Activated naive CD4-positive, alpha-beta T cell treated with anti-CD3 and anti-CD28 coated beads, Interleukin-2, amount 50 U/mL, for 24 hours (primary cell): ENCODE results near the gene IL17RB.

Experiments
- H3K27ac Mint-ChIP-seq: one replicate; pipeline ENCODE4 v1.8.0; 2021; ENCODE audit warnings: mild to moderate bottlenecking, mixed read lengths
- H3K27me3 Mint-ChIP-seq: one replicate; pipeline ENCODE4 v1.8.0; 2021; ENCODE audit warnings: mixed read lengths
- H3K36me3 Mint-ChIP-seq: one replicate; pipeline ENCODE4 v1.8.0; 2021; ENCODE audit warnings: mixed read lengths
- H3K4me1 Mint-ChIP-seq: one replicate; pipeline ENCODE4 v1.8.0; 2021; ENCODE audit warnings: mixed read lengths
- H3K4me3 Mint-ChIP-seq: one replicate; pipeline ENCODE4 v1.8.0; 2021; ENCODE audit warnings: mild to moderate bottlenecking, mixed read lengths
- H3K9me3 Mint-ChIP-seq: one replicate; pipeline ENCODE4 v1.8.0; 2021; ENCODE audit warnings: mixed read lengths

The IL17RB gene

DNA sequence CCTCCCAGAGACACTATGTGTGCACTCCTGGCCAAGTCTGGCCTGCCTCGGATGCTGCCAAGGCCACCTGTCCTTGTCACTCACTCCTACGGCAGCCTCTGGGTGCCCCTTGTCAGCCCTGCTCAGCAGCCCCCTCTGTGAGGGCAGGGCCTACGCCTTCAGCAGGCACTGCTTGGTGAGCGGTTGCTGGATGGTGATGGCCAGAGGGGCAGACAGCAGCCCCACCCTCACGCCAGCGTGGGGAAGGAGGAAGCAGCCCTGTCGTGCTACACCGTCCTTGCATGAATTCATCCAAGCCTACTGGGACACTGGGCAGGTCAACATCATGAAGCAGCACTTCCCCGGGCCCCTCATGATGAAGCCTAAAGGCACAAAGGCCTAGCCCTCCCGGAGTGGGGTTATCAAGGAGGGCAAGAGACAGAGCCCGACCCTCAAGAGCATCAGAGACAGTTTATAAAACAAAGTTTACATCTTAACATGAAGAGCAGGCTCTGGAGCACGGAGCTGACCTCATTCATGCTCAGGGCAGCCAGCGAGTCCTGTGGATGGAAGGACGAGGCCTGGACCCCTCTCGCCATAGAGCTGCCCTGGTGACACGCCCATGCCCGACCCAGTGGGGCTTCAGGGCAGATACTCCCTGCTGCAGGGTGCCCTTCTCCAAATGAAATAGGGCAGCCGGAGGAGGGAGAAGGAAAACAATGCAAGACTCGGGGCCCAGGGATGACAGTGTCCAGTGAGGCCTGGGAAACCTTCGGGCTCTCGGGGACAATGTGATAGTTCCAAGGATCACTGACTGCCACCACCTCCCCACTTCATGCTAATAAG is 25.4 kb upstream of the IL17RB start:
- Mint-ChIP-seq H3K4me3 (no peak overlapping the region), H3K27ac (no peak overlapping the region), H3K36me3 (no peaks in the 10 kb centered on the region), H3K9me3 (no peaks in the 10 kb centered on the region), H3K4me1 (no peaks in the 10 kb centered on the region), H3K27me3 (peaks cover 3% of the 10 kb centered on the region)

DNA sequence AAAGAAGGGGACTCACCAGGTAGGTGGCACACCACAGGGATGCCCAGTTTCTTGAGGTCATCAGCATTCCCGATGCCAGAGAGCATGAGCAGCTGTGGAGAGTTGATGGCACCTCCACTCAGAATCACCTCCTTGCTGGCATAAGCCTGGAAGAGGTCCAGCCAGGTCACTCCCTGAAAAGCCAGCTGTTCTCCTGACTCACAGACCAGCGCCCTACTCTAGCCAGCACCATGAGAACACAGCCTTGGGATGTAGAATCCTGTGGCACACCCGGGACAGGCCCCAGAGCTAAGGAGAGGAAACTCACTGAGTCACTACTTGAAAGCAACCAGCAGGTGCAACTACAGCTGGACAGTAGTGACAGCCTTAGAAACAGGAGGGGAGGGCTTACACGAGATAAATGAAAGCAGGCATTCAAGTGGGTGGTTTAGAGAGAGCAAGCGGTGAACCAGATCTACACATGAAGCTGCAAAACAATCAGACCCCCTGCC is 24.7 kb upstream of the IL17RB start:
- no peak overlapping the region for H3K27ac Mint-ChIP-seq
- no peaks in the 10 kb centered on the region for H3K4me1 Mint-ChIP-seq
- H3K36me3 Mint-ChIP-seq = no peaks in the 10 kb centered on the region
- H3K4me3 Mint-ChIP-seq = no peak overlapping the region
- H3K9me3 Mint-ChIP-seq = no peaks in the 10 kb centered on the region
- peaks cover 3% of the 10 kb centered on the region for H3K27me3 Mint-ChIP-seq

GRCh38 chr3:53822331-53822741 is 24.0 kb upstream of the IL17RB start:
- Mint-ChIP-seq H3K4me1 (no peaks in the 10 kb centered on the region), H3K9me3 (no peaks in the 10 kb centered on the region), H3K36me3 (no peaks in the 10 kb centered on the region), H3K27me3 (peaks cover 3% of the 10 kb centered on the region), H3K27ac (no peak overlapping the region), H3K4me3 (no peak overlapping the region)

DNA sequence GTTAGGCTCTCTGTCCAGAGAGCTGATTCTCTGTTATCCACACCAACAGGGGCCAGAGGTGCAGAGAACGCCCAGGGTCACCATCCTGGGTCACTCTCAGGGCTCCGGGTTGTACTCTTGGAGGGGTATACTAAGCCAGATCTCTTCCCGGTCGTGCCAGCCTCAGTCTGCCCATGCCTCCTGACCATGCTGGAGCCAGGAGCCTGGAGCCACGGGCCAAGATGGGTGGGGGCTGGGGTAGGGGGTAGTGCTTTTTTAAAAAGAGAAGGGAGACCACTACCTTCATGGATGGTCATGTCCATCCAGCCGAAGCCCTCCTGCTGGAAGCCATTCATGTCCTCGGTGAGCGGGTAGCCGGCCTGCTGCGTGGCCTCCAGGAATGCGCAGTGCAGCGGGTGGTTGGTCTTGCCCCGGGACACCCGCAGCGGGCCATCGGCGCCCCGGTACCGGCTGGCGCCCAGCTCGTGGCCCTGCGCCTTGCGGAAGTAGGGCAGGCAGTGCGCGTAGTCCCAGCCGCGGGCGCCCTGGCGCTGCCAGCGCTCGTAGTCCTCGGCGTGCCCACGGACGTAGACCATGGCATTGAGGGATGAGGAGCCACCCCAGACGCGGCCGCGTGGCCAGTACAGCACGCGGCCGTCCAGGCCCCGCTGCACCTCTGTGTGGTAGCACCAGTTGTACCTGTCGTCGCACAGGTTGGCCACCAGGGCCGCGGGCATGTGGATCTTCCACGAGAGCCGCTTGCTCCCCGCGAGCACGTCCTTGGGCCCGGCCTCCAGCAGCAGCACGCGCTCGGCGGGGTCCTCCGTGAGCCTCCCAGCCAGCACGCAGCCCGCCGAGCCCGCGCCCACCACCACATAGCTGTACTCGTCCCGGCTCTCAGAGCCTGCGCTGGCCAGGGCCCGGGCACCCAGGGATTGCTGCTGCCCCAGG is 23.1 kb upstream of the IL17RB start:
- Mint-ChIP-seq H3K9me3 (no peaks in the 10 kb centered on the region), H3K27ac (no peak overlapping the region), H3K27me3 (peaks cover 3% of the 10 kb centered on the region), H3K36me3 (no peaks in the 10 kb centered on the region), H3K4me3 (no peak overlapping the region), H3K4me1 (no peaks in the 10 kb centered on the region)

- no peak overlapping the region for H3K27ac Mint-ChIP-seq
- no peaks in the 10 kb centered on the region for H3K36me3 Mint-ChIP-seq
- no peaks in the 10 kb centered on the region for H3K4me1 Mint-ChIP-seq
- no peak overlapping the region for H3K4me3 Mint-ChIP-seq
- peaks cover 3% of the 10 kb centered on the region for H3K27me3 Mint-ChIP-seq
- no peaks in the 10 kb centered on the region for H3K9me3 Mint-ChIP-seq
These were observed 22.3 kb upstream of the IL17RB start for GRCh38 chr3:53823956-53824657.

- Mint-ChIP-seq H3K27ac (no peak overlapping the region), H3K36me3 (no peaks in the 10 kb centered on the region), H3K27me3 (peaks cover 3% of the 10 kb centered on the region), H3K4me3 (no peak overlapping the region), H3K4me1 (no peaks in the 10 kb centered on the region), H3K9me3 (no peaks in the 10 kb centered on the region)
These were observed 21.6 kb upstream of the IL17RB start for GRCh38 chr3:53824795-53825194.

DNA sequence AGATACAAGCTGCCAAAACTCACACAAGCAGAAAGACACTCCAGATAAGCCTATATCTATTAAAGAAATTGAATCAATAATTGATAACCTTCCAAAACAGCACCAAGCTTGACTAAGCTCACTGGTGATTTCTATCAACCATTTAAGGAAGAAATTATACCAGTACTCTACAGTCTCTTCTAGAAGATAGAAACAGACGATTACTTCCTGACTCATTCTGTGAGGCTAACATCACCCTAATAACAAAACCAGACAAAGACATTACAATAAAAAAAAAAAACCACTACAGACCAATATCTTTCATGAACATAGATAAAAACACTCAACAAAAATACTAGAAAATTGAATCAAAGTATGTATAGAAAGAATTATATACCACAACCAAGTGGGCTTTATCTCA is 20.3 kb upstream of the IL17RB start:
- peaks cover 3% of the 10 kb centered on the region for H3K27me3 Mint-ChIP-seq
- H3K27ac Mint-ChIP-seq = no peak overlapping the region
- H3K9me3 Mint-ChIP-seq = no peaks in the 10 kb centered on the region
- H3K4me1 Mint-ChIP-seq = no peaks in the 10 kb centered on the region
- H3K4me3 Mint-ChIP-seq = no peak overlapping the region
- no peaks in the 10 kb centered on the region for H3K36me3 Mint-ChIP-seq

- H3K27ac Mint-ChIP-seq = no peak overlapping the region
- peaks cover 3% of the 10 kb centered on the region for H3K27me3 Mint-ChIP-seq
- no peaks in the 10 kb centered on the region for H3K4me1 Mint-ChIP-seq
- no peaks in the 10 kb centered on the region for H3K9me3 Mint-ChIP-seq
- H3K4me3 Mint-ChIP-seq = no peak overlapping the region
- no peaks in the 10 kb centered on the region for H3K36me3 Mint-ChIP-seq
These were observed 17.8 kb upstream of the IL17RB start for GRCh38 chr3:53828581-53828980.

GRCh38 chr3:53829605-53830004 is 16.8 kb upstream of the IL17RB start:
- peaks cover 2% of the 10 kb centered on the region for H3K27me3 Mint-ChIP-seq
- no peaks in the 10 kb centered on the region for H3K36me3 Mint-ChIP-seq
- H3K9me3 Mint-ChIP-seq = no peaks in the 10 kb centered on the region
- no peak overlapping the region for H3K4me3 Mint-ChIP-seq
- H3K4me1 Mint-ChIP-seq = no peaks in the 10 kb centered on the region
- H3K27ac Mint-ChIP-seq = no peak overlapping the region

GRCh38 chr3:53830944-53831343 is 15.4 kb upstream of the IL17RB start:
- H3K4me3 Mint-ChIP-seq = no peak overlapping the region
- H3K4me1 Mint-ChIP-seq = no peaks in the 10 kb centered on the region
- no peaks in the 10 kb centered on the region for H3K27me3 Mint-ChIP-seq
- H3K36me3 Mint-ChIP-seq = no peaks in the 10 kb centered on the region
- no peaks in the 10 kb centered on the region for H3K9me3 Mint-ChIP-seq
- no peak overlapping the region for H3K27ac Mint-ChIP-seq

DNA sequence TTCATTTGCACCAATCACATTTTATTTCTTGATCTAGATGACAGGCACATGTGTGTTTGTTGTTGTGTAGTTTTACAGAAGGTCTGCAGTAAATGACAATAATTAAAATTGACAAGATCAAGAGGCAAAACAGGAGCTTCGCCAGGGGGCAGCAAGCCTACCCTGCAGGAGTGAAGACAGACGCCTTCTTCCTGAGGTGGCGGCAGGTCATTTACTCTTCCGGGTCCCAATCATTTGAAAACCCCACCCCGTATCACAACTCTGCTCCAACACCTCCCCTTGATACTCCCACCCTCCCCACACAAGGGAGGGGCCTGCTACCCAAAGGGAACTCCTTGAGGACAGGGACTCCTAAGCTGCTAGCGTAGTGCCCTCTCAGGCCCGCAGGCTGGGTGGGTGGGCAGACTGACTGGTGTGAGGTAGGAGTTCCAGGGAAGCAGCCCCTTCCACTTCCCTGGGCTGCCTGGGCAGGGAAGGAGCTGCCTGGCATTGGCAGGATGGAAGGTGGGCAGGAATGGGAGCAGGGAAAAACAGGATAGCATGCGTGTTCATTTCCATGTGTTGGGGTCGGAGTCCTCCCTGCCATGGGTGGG is 13.2 kb upstream of the IL17RB start:
- Mint-ChIP-seq H3K27ac (no peak overlapping the region), H3K9me3 (no peaks in the 10 kb centered on the region), H3K4me3 (no peak overlapping the region), H3K36me3 (no peaks in the 10 kb centered on the region), H3K27me3 (peaks cover 1% of the 10 kb centered on the region), H3K4me1 (no peaks in the 10 kb centered on the region)

DNA sequence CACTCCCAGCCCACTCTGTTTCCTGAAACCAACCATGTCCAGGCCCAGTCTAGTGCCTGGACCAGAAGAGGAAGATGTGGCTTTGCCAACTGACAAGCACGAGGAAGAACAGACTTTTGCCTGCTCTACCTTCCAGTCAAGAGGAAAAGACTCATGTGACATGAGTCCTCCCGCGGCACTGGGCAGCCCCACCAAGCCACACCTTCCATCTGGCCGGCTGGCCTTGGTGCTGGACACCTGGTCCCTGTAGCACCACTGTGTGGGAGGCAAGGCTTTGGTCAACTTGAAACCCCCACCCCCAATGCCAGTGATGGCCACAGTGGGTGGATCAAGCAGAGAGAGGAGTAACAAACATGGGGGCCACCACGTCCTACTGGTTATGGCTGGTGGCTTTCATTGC is 12.7 kb upstream of the IL17RB start:
- Mint-ChIP-seq H3K36me3 (no peaks in the 10 kb centered on the region), H3K4me1 (no peaks in the 10 kb centered on the region), H3K27me3 (peaks cover 1% of the 10 kb centered on the region), H3K4me3 (no peak overlapping the region), H3K27ac (no peak overlapping the region), H3K9me3 (no peaks in the 10 kb centered on the region)

DNA sequence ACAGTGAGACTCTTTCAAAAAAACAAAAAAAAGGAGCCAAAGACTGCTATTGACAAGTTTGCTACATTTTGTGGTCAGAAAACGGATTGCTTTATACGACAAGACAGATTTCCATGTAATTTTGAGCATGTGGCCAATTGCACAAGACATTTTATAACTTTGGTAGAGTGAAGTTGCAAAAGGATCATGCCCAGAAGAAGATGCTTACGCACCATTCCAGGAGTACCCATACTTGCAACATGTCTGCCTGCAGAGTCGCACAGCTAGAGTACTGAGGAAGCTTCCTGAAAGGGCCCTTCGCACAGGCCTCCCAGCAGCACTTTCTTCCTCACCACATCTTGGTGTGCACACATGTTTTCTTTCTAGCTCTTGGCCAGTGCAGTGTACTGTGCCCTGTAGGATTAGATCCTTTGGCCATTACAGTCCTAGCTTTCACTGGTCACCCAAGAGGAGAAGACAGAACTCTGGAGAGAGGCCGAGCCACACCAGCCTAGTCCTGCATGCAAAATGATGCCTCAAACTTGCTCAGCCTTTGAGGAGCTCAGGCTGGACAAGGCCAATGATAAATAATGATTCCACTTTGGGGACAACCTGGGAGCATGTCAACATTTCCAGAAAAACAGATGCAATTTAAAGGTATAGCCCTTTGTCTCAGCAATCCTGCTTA is 11.8 kb upstream of the IL17RB start:
- peaks cover 1% of the 10 kb centered on the region for H3K27me3 Mint-ChIP-seq
- H3K4me3 Mint-ChIP-seq = no peak overlapping the region
- H3K36me3 Mint-ChIP-seq = no peaks in the 10 kb centered on the region
- H3K4me1 Mint-ChIP-seq = no peaks in the 10 kb centered on the region
- no peak overlapping the region for H3K27ac Mint-ChIP-seq
- H3K9me3 Mint-ChIP-seq = no peaks in the 10 kb centered on the region

DNA sequence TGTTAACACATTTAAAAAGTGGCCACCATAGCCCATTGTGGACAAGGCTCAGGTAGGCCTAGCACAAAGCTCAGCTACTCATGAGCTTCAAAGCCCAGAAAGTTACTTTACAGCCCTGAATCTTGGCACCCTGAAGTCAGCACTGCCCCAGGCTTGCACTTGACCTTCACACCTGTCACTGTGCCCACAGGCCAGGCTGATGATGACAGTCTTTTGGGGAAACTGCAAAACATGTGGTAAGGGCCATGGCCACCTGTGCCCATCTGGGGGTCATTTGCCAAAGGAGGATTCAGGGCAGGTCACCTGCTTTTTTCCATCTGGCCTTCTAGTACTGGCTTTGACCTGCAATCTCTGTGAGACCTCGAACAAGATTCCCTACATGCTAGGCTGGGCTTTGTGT is 11.1 kb upstream of the IL17RB start:
- Mint-ChIP-seq H3K4me3 (no peak overlapping the region), H3K27me3 (peaks cover 1% of the 10 kb centered on the region), H3K4me1 (no peaks in the 10 kb centered on the region), H3K27ac (no peak overlapping the region), H3K9me3 (no peaks in the 10 kb centered on the region), H3K36me3 (no peaks in the 10 kb centered on the region)
